Endodermal cell (in vitro differentiated cells): ENCODE results near the gene PTPN1. TPM values are rescaled to one million over a fixed set of nuclear protein-coding genes. Genes with fewer than 3 reads are reported as not detected.

Experiments used
- DNase-seq: peaks from one replicate; pipeline ENCODE4 v3.0.0-alpha.2; 2017
- H3K27ac ChIP-seq: 2 replicates; pipeline ENCODE4 v1.5.1; 2013; ENCODE audit warnings: mild to moderate bottlenecking, low read depth, low read length, moderate library complexity
- H3K27me3 ChIP-seq: 2 replicates; pipeline ENCODE4 v1.6.1; 2013; ENCODE audit warnings: mild to moderate bottlenecking, low read length, moderate library complexity; ENCODE audit not compliant: insufficient read depth, control insufficient read depth, poor library complexity, severe bottlenecking
- H3K36me3 ChIP-seq: 2 replicates; pipeline ENCODE4 v1.7.0; 2013; ENCODE audit warnings: mild to moderate bottlenecking, low read length, moderate library complexity; ENCODE audit not compliant: control insufficient read depth, insufficient read depth
- H3K4me1 ChIP-seq: one replicate; pipeline ENCODE4 v1.7.0; 2013; ENCODE audit warnings: low read length; ENCODE audit not compliant: control insufficient read depth, insufficient read depth
- H3K4me3 ChIP-seq: 2 replicates; pipeline ENCODE4 v1.5.1; 2013; ENCODE audit warnings: mild to moderate bottlenecking, low read length, moderate library complexity
- H3K9ac ChIP-seq: 2 replicates; pipeline ENCODE4 v1.6.1; 2013; ENCODE audit warnings: mild to moderate bottlenecking, low read length, moderate library complexity; ENCODE audit not compliant: poor library complexity, severe bottlenecking; ENCODE audit errors: extremely low read depth
- H3K9me3 ChIP-seq: 2 replicates; pipeline ENCODE4 v1.6.1; 2013; ENCODE audit warnings: mild to moderate bottlenecking, low read length, moderate library complexity; ENCODE audit not compliant: control insufficient read depth
- H3K27ac Mint-ChIP-seq: 2 replicates; pipeline ENCODE4 v1.8.0; 2020; ENCODE audit warnings: mixed read lengths
- H3K27me3 Mint-ChIP-seq: 2 replicates; pipeline ENCODE4 v1.8.0; 2021; ENCODE audit warnings: mild to moderate bottlenecking, mixed read lengths; ENCODE audit not compliant: insufficient read depth
- H3K36me3 Mint-ChIP-seq: 2 replicates; pipeline ENCODE4 v1.8.0; 2020; ENCODE audit warnings: low read depth, mixed read lengths
- H3K4me1 Mint-ChIP-seq: 2 replicates; pipeline ENCODE4 v1.8.0; 2020; ENCODE audit warnings: mixed read lengths
- H3K4me3 Mint-ChIP-seq: 2 replicates; pipeline ENCODE4 v1.8.0; 2020; ENCODE audit warnings: mild to moderate bottlenecking, moderate library complexity, mixed read lengths
- H3K9me3 Mint-ChIP-seq: 2 replicates; pipeline ENCODE4 v1.8.0; 2020; ENCODE audit warnings: mild to moderate bottlenecking, mixed read lengths
- CTCF ChIP-seq: fragments of 200-600 bp; sonication (generic); conservative IDR thresholded peaks from 2 replicates; pipeline ENCODE4 v1.5.0; 2021; ENCODE audit warnings: antibody characterized with exemption, mild to moderate bottlenecking
- WGBS, 2 experiments: methylation state at CpG; one replicate each; pipeline versions ENCODE4 v1.1.5 to v1.1.7; 2013; ENCODE audit warnings: missing lambda C conversion rate in 2 of 2, mixed read lengths in 1 of 2; ENCODE audit not compliant: insufficient coverage in 1 of 2, insufficient read length in 1 of 2; 5-methylcytosine and 5-hydroxymethylcytosine counted together
- total RNA-seq, 2 donors: library from RNA; stranded (reverse); fragmentation: NEBNext Ultra II Directional in 1 of 2; extraction: Animal tissue kit (Norgen Biotek cat#: 25700) in 1 of 2; gene quantifications; 2 replicates in 1 of 2; 3 replicates in 1 of 2; pipeline ENCODE4 v1.2.1, GENCODE V29; 2021

The PTPN1 gene
- total RNA-seq, 2 donors from 2014 or later = 25.4 to 28.7 TPM

- TF ChIP-seq CTCF = no peak
- no peaks in the 10 kb centered on the region for H3K9me3 Mint-ChIP-seq
- Histone ChIP-seq H3K27me3 (no peaks in the 10 kb centered on the region), H3K9me3 (no peaks in the 10 kb centered on the region), H3K4me3 (no peak overlapping the region), H3K4me1 (no peaks in the 10 kb centered on the region), H3K36me3 (no peaks in the 10 kb centered on the region), H3K9ac (no peak overlapping the region), H3K27ac (no peak overlapping the region)
- H3K36me3 Mint-ChIP-seq = no peaks in the 10 kb centered on the region
- no peak for DNase-seq
- no peak overlapping the region for H3K27ac Mint-ChIP-seq
- no peaks in the 10 kb centered on the region for H3K27me3 Mint-ChIP-seq
- no peak overlapping the region for H3K4me3 Mint-ChIP-seq
- H3K4me1 Mint-ChIP-seq = no peaks in the 10 kb centered on the region
- WGBS, 2 experiments = 92 to 100% methylated on average over 2 of the region's 2 CpGs
These were observed 40.4 kb upstream of the PTPN1 start for GRCh38 chr20:50469796-50470195.

- H3K27ac Mint-ChIP-seq = no peak overlapping the region
- H3K9me3 ChIP-seq = no peaks in the 10 kb centered on the region
- no peak overlapping the region for H3K27ac ChIP-seq
- H3K4me3 Mint-ChIP-seq = no peak overlapping the region
- TF ChIP-seq CTCF = no peak
- no peaks in the 10 kb centered on the region for H3K4me1 ChIP-seq
- peaks cover under 1% of the 10 kb centered on the region for H3K4me1 Mint-ChIP-seq
- H3K36me3 Mint-ChIP-seq = no peaks in the 10 kb centered on the region
- H3K9ac ChIP-seq = no peak overlapping the region
- WGBS, 2 experiments = 80 to 100% methylated on average over 2 to 4 of the region's 4 CpGs
- DNase-seq = no peak
- no peaks in the 10 kb centered on the region for H3K27me3 ChIP-seq
- no peaks in the 10 kb centered on the region for H3K27me3 Mint-ChIP-seq
- H3K9me3 Mint-ChIP-seq = no peaks in the 10 kb centered on the region
- H3K36me3 ChIP-seq = no peaks in the 10 kb centered on the region
- no peak overlapping the region for H3K4me3 ChIP-seq
These were observed 39.8 kb upstream of the PTPN1 start for GRCh38 chr20:50470264-50470858.

GRCh38 chr20:50471231-50471630 is 39.0 kb upstream of the PTPN1 start:
- H3K4me1 ChIP-seq = no peaks in the 10 kb centered on the region
- no peaks in the 10 kb centered on the region for H3K9me3 ChIP-seq
- TF ChIP-seq CTCF = no peak
- H3K27me3 ChIP-seq = no peaks in the 10 kb centered on the region
- no peak for DNase-seq
- no peaks in the 10 kb centered on the region for H3K9me3 Mint-ChIP-seq
- WGBS, 2 experiments = 92 to 100% methylated on average over 1 of the region's 1 CpG
- no peaks in the 10 kb centered on the region for H3K36me3 ChIP-seq
- no peak overlapping the region for H3K27ac Mint-ChIP-seq
- H3K4me3 ChIP-seq = no peak overlapping the region
- no peaks in the 10 kb centered on the region for H3K27me3 Mint-ChIP-seq
- H3K36me3 Mint-ChIP-seq = no peaks in the 10 kb centered on the region
- peaks cover 6% of the 10 kb centered on the region for H3K4me1 Mint-ChIP-seq
- H3K4me3 Mint-ChIP-seq = no peak overlapping the region
- H3K27ac ChIP-seq = no peak overlapping the region
- H3K9ac ChIP-seq = no peak overlapping the region
